Fibroblast of skin of left biceps (primary cell): Measurements from ENCODE around the gene C9orf40.

Experiments
- DNase-seq, 2 experiments: peaks; one replicate each; pipeline ENCODE4 v3.0.0-alpha.2; 2013; ENCODE audit warnings: low read depth in 2 of 2

The C9orf40 gene

GRCh38 chr9:74952201-74953151 lies at the start of gene C9orf40:
C9orf40 (minus strand) TSS chr9:74952912; CDS start chr9:74952611, 301 bp downstream.
- peak; percentile 54 to 58 for DNase-seq

GRCh38 chr9:75001719-75002421 lies 49.2 kb upstream of the C9orf40 start:
- peak; percentile 56 to 60 for DNase-seq

GRCh38 chr9:75000835-75001234 lies 48.1 kb upstream of the C9orf40 start:
- no peak for DNase-seq

- no peak for DNase-seq
These were observed 32.3 kb upstream of the C9orf40 start for GRCh38 chr9:74985041-74985440.

- DNase-seq = no peak
These were observed 31.0 kb upstream of the C9orf40 start for GRCh38 chr9:74983709-74984108.

- no peak for DNase-seq
These were observed 27.1 kb upstream of the C9orf40 start for GRCh38 chr9:74979844-74980243.

GRCh38 chr9:74977287-74977686 lies 24.6 kb upstream of the C9orf40 start:
- DNase-seq = no peak

- DNase-seq = no peak
These were observed 22.8 kb upstream of the C9orf40 start for GRCh38 chr9:74975538-74975937.

GRCh38 chr9:74974558-74974957 lies 21.8 kb upstream of the C9orf40 start:
- DNase-seq = no peak

- no peak for DNase-seq
These were observed 21.0 kb upstream of the C9orf40 start for GRCh38 chr9:74973714-74974113.

GRCh38 chr9:74963056-74963455 lies 10.3 kb upstream of the C9orf40 start:
- DNase-seq = no peak

- no peak for DNase-seq
These were observed 8.8 kb upstream of the C9orf40 start for GRCh38 chr9:74961496-74961895.

GRCh38 chr9:74960561-74960960 lies 7.8 kb upstream of the C9orf40 start:
- peak in 1 of 2 experiments; percentile 17 for DNase-seq

GRCh38 chr9:74958587-74958986 lies 5.9 kb upstream of the C9orf40 start:
- no peak for DNase-seq

GRCh38 chr9:74953235-74953751 lies 581 bp upstream of the C9orf40 start:
- peak; percentile 57 to 59 for DNase-seq

GRCh38 chr9:74951725-74952151 lies 974 bp downstream of the C9orf40 start:
- no peak for DNase-seq

GRCh38 chr9:74951107-74951720 lies 1.5 kb downstream of the C9orf40 start:
- no peak for DNase-seq

- no peak for DNase-seq
These were observed 2.6 kb downstream of the C9orf40 start for GRCh38 chr9:74949859-74950855.

- no peak for DNase-seq
These were observed 3.8 kb downstream of the C9orf40 start for GRCh38 chr9:74948937-74949336.

- DNase-seq = no peak
These were observed 6.0 kb downstream of the C9orf40 start for GRCh38 chr9:74946686-74947085.

- no peak for DNase-seq
These were observed 9.9 kb downstream of the C9orf40 start for GRCh38 chr9:74942801-74943200.
